Measurements from ENCODE around the gene GRID1. TPM values are rescaled to one million over a fixed set of nuclear protein-coding genes. Genes with fewer than 3 reads are reported as not detected.

The GRID1 gene
- total and polyA plus RNA-seq, 10 of the 15 experiments (the other 5 are each of a cell fraction or from before 2014, with no cell fraction given) = 0.04 to 0.62 (median 0.08) TPM; not detected in 5

- ATAC-seq (no peak), DNase-seq (ENCODE audit: low read depth, low spot score) (no peak), FAIRE-seq (no peak)
- in situ Hi-C loops (cut with MboI) = no loop called here
- Histone ChIP-seq H2AFZ (ENCODE audit: control insufficient read depth, low read depth, low read length) (no peak overlapping the region), H3K9me3 (replicated peaks; ENCODE audit: control insufficient read depth, insufficient read depth, low read length) (no peaks in the 10 kb centered on the region; the same call in 2 of the 3 replicates), H4K20me1 (ENCODE audit: control insufficient read depth, insufficient read depth) (peaks cover 3% of the 10 kb centered on the region; the same call in 1 of the 2 replicates), H3K4me2 (ENCODE audit: control insufficient read depth, insufficient read depth) (no peak overlapping the region), H3K27ac (ENCODE audit: control insufficient read depth, insufficient read depth) (no peak overlapping the region), H3K79me2 (ENCODE audit: control insufficient read depth, insufficient read depth, low read length) (no peaks in the 10 kb centered on the region), H3K36me3 (ENCODE audit: control insufficient read depth in 2 of 2, insufficient read depth in 2 of 2, low read length in 1 of 2) (no peaks in the 10 kb centered on the region), H3K4me1 (ENCODE audit: control insufficient read depth, insufficient read depth, low read length) (peaks cover 6% of the 10 kb centered on the region), H3K9ac (ENCODE audit: control insufficient read depth, insufficient read depth, low read length) (no peak overlapping the region), H3K27me3 (replicated peaks in 1 of 2; ENCODE audit: control insufficient read depth in 2 of 2, insufficient read depth in 2 of 2, low read length in 1 of 2) (peaks cover 15 to 21% of the 10 kb centered on the region in 2 experiments), H3K4me3 (no peak overlapping the region)
- ChIA-PET RAD21 (ENCODE audit: unreplicated experiment) (interaction anchor here (0.7 to 1.1 kb wide), 3 partner anchors 16 to 98 kb away, joined by 3 read pairs; no protein-coding TSS in a partner anchor), POLR2A (no interaction called here), CTCF (interaction anchor here (1.0 to 2.8 kb wide), 5 partner anchors 11 to 364 kb away, joined by 3 to 17 read pairs (median 4); no protein-coding TSS in a partner anchor), SMC1A (ENCODE audit: uncharacterized antibody, unreplicated experiment) (interaction anchor here (0.9 to 1.6 kb wide), 4 partner anchors 10 to 221 kb away, joined by 3 to 6 read pairs (median 4); no protein-coding TSS in a partner anchor)
- no peak for TF ChIP-seq BACH1 (IDR thresholded peaks at IDR 0.05; ENCODE audit: borderline replicate concordance)
- TF ChIP-seq SIN3A (IDR thresholded peaks at IDR 0.05; ENCODE audit: low read depth, low read length) = no peak
- TF ChIP-seq GATAD2B (conservative IDR thresholded peaks at IDR 0.05; ENCODE audit: low read depth) = no peak
- no peak for TF ChIP-seq SREBF2 (IDR thresholded peaks at IDR 0.05; ENCODE audit: low read length)
- TF ChIP-seq PRDM15 (CRISPR knock-in tag; IDR thresholded peaks at IDR 0.05) = no peak
- TF ChIP-seq FOXM1 (IDR thresholded peaks at IDR 0.05; ENCODE audit: low read depth, low read length) = no peak
- no peak for TF ChIP-seq E2F4 (IDR thresholded peaks at IDR 0.05; ENCODE audit: low read depth, low read length)
- TF ChIP-seq E2F8 (IDR thresholded peaks at IDR 0.05; ENCODE audit: low read depth, partially characterized antibody) = no peak
- no TSS peak for BruUV-seq (replicated peaks)
- intact Hi-C loops (cut with micrococcal nuclease; ENCODE audit: unreplicated experiment) = loop anchor here (10.0 kb wide), 1 partner anchor 565 kb away; no protein-coding TSS in a partner anchor
- WGBS (ENCODE audit: insufficient coverage, insufficient replicate concordance, low lambda C conversion rate, missing lambda C conversion rate) = 0% methylated on average over 1 of the region's 1 CpG
These were observed 6.6 kb downstream of the GRID1 start for GRCh38 chr10:86359954-86360353.
